HCT116 (cell line): ENCODE measurements around the gene NENF. TPM values are rescaled to one million over a fixed set of nuclear protein-coding genes. Genes with fewer than 3 reads are reported as not detected.

Experiments used
- ATAC-seq: fragments of 200-7000 bp; cut with Tn5 transposase; 2 replicates; pipeline ENCODE4 v1.9.1; 2020; ENCODE audit warnings: mild to moderate bottlenecking, moderate library complexity
- BruUV-seq: library from RNA; stranded (reverse); fragments of 400-500 nt; replicated peaks from 2 replicates; lab custom pipeline; 2021; lab: Mats Ljungman, UMichigan
- CTCF ChIA-PET: fragments of 300-600 bp; sonication (Branson Sonifier 250); formaldehyde crosslinking; loops from one replicate; lab custom pipeline; 2021; ENCODE audit warnings: antibody characterized with exemption; lab: Charles Lee
- POLR2A ChIA-PET: fragments of 300-600, 350-600 bp; sonication (Branson Sonifier 250); formaldehyde crosslinking; loops from one replicate; lab custom pipeline; 2021; ENCODE audit warnings: antibody characterized with exemption; lab: Charles Lee
- RAD21 ChIA-PET, 2 experiments: fragments of 300-600 bp; sonication (Branson Sonifier 250); formaldehyde crosslinking; loops; one replicate each; lab custom pipeline; 2023; ENCODE audit warnings: low total read pairs in 2 of 2; ENCODE audit not compliant: uncharacterized antibody in 2 of 2, unreplicated experiment in 2 of 2, low non-redundant PET in 1 of 2; lab: Charles Lee
- DNase-seq: peaks from one replicate; pipeline ENCODE4 v3.0.0-alpha.2; 2010; ENCODE audit warnings: low read depth, low spot score
- H2AFZ ChIP-seq: fragments of 200-600 bp; shearing (Covaris generic), sonication (generic); 2 replicates; pipeline ENCODE4 v1.6.1; 2017; ENCODE audit warnings: low read depth, mixed run types, mixed read lengths, antibody characterized with exemption, low read length; ENCODE audit not compliant: poor library complexity, severe bottlenecking
- H3K27ac ChIP-seq: 2 replicates; pipeline ENCODE4 v1.5.1; 2012; ENCODE audit warnings: low read depth, low read length
- H3K27me3 ChIP-seq: fragments of 200-600 bp; sonication (generic); 2 replicates; pipeline ENCODE4 v1.6.1; 2016; ENCODE audit warnings: mixed run types, low read length, mixed read lengths; ENCODE audit not compliant: insufficient read depth
- H3K36me3 ChIP-seq, 2 experiments: fragments of 200-500 bp in 1 of 2; fragments of 200-600 bp in 1 of 2; sonication (Bioruptor generic) in 1 of 2; sonication (generic) in 1 of 2; 2 replicates each; pipeline versions ENCODE4 v1.5.1 to v1.6.1; 2014 to 2016; ENCODE audit warnings: low read length in 2 of 2, inconsistent platforms in 1 of 2, mixed read lengths in 1 of 2, mixed run types in 1 of 2; ENCODE audit not compliant: insufficient read depth in 2 of 2, control insufficient read depth in 1 of 2
- H3K4me1 ChIP-seq, 2 experiments: fragments of 200-600 bp in 1 of 2; sonication (generic) in 1 of 2; 2 replicates each; pipeline versions ENCODE4 v1.5.1 to v1.6.1; 2012 to 2017; ENCODE audit warnings: low read length in 2 of 2, inconsistent platforms in 1 of 2, mild to moderate bottlenecking in 1 of 2, mixed read lengths in 1 of 2, mixed run types in 1 of 2, moderate library complexity in 1 of 2; ENCODE audit not compliant: insufficient read depth in 2 of 2, control insufficient read depth in 1 of 2
- H3K4me2 ChIP-seq: fragments of 200-600 bp; sonication (generic); 2 replicates; pipeline ENCODE4 v1.6.1; 2017; ENCODE audit warnings: mixed run types, low read length, mixed read lengths
- H3K4me3 ChIP-seq, 2 experiments: fragments of 200-600 bp in 1 of 2; sonication (generic) in 1 of 2; replicated peaks in 1 of 2; 2 replicates each; pipeline ENCODE4 v1.5.1; 2011 to 2016; ENCODE audit warnings: low read length in 2 of 2, control low read depth in 1 of 2, low read depth in 1 of 2, mild to moderate bottlenecking in 1 of 2, mixed read lengths in 1 of 2, mixed run types in 1 of 2
- H3K79me2 ChIP-seq: fragments of 200-600 bp; sonication (generic); 2 replicates; pipeline ENCODE4 v1.6.1; 2017; ENCODE audit warnings: mild to moderate bottlenecking, mixed run types, low read length, moderate library complexity, mixed read lengths; ENCODE audit not compliant: insufficient read depth
- H3K9ac ChIP-seq: fragments of 200-600 bp; sonication (generic); 2 replicates; pipeline ENCODE4 v1.6.1; 2016; ENCODE audit warnings: low read length, mixed read lengths
- H3K9me2 ChIP-seq: fragments of 200-600 bp; sonication (generic), shearing (Covaris generic); 2 replicates; pipeline ENCODE4 v1.6.1; 2017; ENCODE audit warnings: mixed run types, mild to moderate bottlenecking, moderate library complexity; ENCODE audit not compliant: insufficient read depth
- H3K9me3 ChIP-seq, 2 experiments: fragments of 200-500 bp in 1 of 2; fragments of 200-600 bp in 1 of 2; sonication (Bioruptor generic) in 1 of 2; sonication (generic) in 1 of 2; 2 replicates each; pipeline ENCODE4 v1.6.1; 2014 to 2017; ENCODE audit warnings: low read length in 2 of 2, mixed read lengths in 2 of 2, inconsistent platforms in 1 of 2, low read depth in 1 of 2, mild to moderate bottlenecking in 1 of 2, mixed run types in 1 of 2, moderate library complexity in 1 of 2; ENCODE audit not compliant: control insufficient read depth in 1 of 2, insufficient read depth in 1 of 2
- H4K20me1 ChIP-seq: fragments of 200-600 bp; sonication (generic), shearing (Covaris generic); 2 replicates; pipeline ENCODE4 v1.6.1; 2017; ENCODE audit warnings: mixed run types, mild to moderate bottlenecking, moderate library complexity; ENCODE audit not compliant: insufficient read depth
- CBX3 ChIP-seq: IDR thresholded peaks from 2 replicates; pipeline ENCODE4 v1.6.1; 2012; ENCODE audit warnings: low read depth
- CEBPB ChIP-seq: IDR thresholded peaks from 2 replicates; pipeline ENCODE4 v1.6.1; 2012; ENCODE audit warnings: low read depth
- CTCF ChIP-seq, 3 experiments: fragments of 200-600 bp in 1 of 3; sonication (generic) in 1 of 3; IDR thresholded peaks in 2 of 3; conservative IDR thresholded peaks in 1 of 3; 2 replicates each; pipeline ENCODE4 v1.5.1; 2012 to 2017; ENCODE audit warnings: low read depth in 2 of 3, low read length in 2 of 3, antibody characterized with exemption in 1 of 3, borderline replicate concordance in 1 of 3, control low read depth in 1 of 3, mild to moderate bottlenecking in 1 of 3, mixed read lengths in 1 of 3, mixed run types in 1 of 3, moderate library complexity in 1 of 3; ENCODE audit not compliant: insufficient read depth in 1 of 3
- EGR1 ChIP-seq: IDR thresholded peaks from 2 replicates; pipeline ENCODE4 v1.6.1; 2012; ENCODE audit warnings: low read depth
- ELF1 ChIP-seq: IDR thresholded peaks from 2 replicates; pipeline ENCODE4 v1.6.1; 2012; ENCODE audit warnings: low read depth, borderline replicate concordance
- JUND ChIP-seq: IDR thresholded peaks from 2 replicates; pipeline ENCODE4 v1.6.1; 2012
- POLR2A ChIP-seq: IDR thresholded peaks from 2 replicates; pipeline ENCODE4 v1.7.0; 2011; ENCODE audit warnings: borderline replicate concordance; ENCODE audit not compliant: insufficient read depth, insufficient read length; ENCODE audit errors: extremely low read depth
- SIN3A ChIP-seq: IDR thresholded peaks from 2 replicates; pipeline ENCODE4 v1.6.1; 2012; ENCODE audit warnings: low read depth
- SRF ChIP-seq: IDR thresholded peaks from 2 replicates; pipeline ENCODE4 v1.6.1; 2012; ENCODE audit warnings: low read depth
- YY1 ChIP-seq: IDR thresholded peaks from 2 replicates; pipeline ENCODE4 v1.6.1; 2011; ENCODE audit warnings: low read length, low read depth, moderate library complexity, mild to moderate bottlenecking; ENCODE audit not compliant: insufficient replicate concordance; ENCODE audit errors: extremely low read depth
- ZBTB33 ChIP-seq: IDR thresholded peaks from 2 replicates; pipeline ENCODE4 v1.6.1; 2011; ENCODE audit warnings: mild to moderate bottlenecking, low read length, moderate library complexity; ENCODE audit not compliant: insufficient replicate concordance; ENCODE audit errors: extremely low read depth
- ZFX ChIP-seq: fragments of 450-650 bp; IDR thresholded peaks from 2 replicates; pipeline ENCODE4 v1.6.1; 2017
- intact Hi-C: fragments of 100-400 bp; cut with micrococcal nuclease; formaldehyde crosslinking; loops from 2 replicates; pipeline ENCODE4 v1.10.0; 2022
- total RNA-seq: library from RNA; stranded (reverse); gene quantifications from one replicate; pipeline ENCODE4 v1.2.1, GENCODE V29; 2021; ENCODE audit not compliant: unreplicated experiment
- TF ChIP-seq, protein P1 (sequence below): IDR thresholded peaks from 2 replicates; pipeline ENCODE4 v1.6.1; 2012

NENF gene
- total RNA-seq, 1 experiment from 2014 or later: 78.4 TPM

- DNase-seq (no peak), ATAC-seq (no peak)
- no peak for TF ChIP-seq CTCF (IDR thresholded peaks at IDR 0.05 in 2 of 3, conservative IDR thresholded peaks at IDR 0.05 in 1 of 3; ENCODE audit: borderline replicate concordance in 1 of 3, insufficient read depth in 1 of 3, low read depth in 2 of 3, low read length in 2 of 3)
- Histone ChIP-seq H2AFZ (no peak overlapping the region), H3K9ac (no peak overlapping the region), H3K4me3 (no peak overlapping the region), H4K20me1 (no peaks in the 10 kb centered on the region), H3K79me2 (peaks cover 52% of the 10 kb centered on the region), H3K9me3 (no peaks in the 10 kb centered on the region), H3K27ac (no peak overlapping the region), H3K4me2 (no peak overlapping the region), H3K4me1 (peaks cover 12 to 37% of the 10 kb centered on the region in 2 experiments; a peak in 3 of 4 replicates), H3K9me2 (no peaks in the 10 kb centered on the region), H3K27me3 (no peaks in the 10 kb centered on the region), H3K36me3 (no peaks in the 10 kb centered on the region)
- CTCF ChIA-PET: no interaction called here
- intact Hi-C loops: no loop called here
- RAD21 ChIA-PET: no interaction called here
- POLR2A ChIA-PET: no interaction called here
- BruUV-seq: no TSS peak
These were observed 2.3 kb downstream of the NENF start for GRCh38 chr1:212434992-212435391.

DNA sequence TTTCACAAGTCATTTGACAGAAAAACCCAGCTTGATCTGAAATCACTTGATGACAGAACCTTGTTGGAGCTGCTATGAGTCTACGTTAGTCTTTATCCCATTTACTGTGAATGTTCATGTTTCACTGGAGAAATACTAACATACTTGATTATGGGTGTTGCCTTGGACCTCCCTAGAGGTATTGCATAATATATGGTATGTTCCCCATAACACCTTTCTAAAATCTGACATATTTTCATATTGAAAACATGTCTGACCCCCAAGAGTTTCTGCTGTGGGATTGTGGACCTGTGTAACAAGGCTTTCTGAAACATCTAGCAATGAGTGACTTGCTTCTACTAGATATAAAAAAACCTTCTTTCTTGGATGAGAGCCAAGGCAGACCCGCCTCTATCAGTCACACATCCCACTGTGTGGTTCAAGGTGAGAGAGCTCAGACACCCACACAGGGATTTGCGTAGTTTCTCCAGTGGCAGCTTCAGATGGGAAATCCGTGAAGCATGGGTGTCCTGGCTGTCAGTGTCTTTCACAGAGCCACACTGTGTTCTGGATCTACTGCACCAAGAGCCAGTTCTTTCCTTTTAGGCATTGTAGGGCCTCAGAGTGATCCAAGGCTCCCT, 4.6 kb downstream of the NENF start:
- no peak for DNase-seq
- H3K4me1 ChIP-seq: peaks cover 12 to 39% of the 10 kb centered on the region in 2 experiments; a peak in 3 of 4 replicates
- ChIA-PET RAD21 (no interaction called here), POLR2A (no interaction called here), CTCF (interaction anchor here (1.2 to 1.7 kb wide), 2 partner anchors 18 to 367 kb away, joined by 4 read pairs; no protein-coding TSS in a partner anchor)
- peaks cover 52% of the 10 kb centered on the region for H3K79me2 ChIP-seq
- no peaks in the 10 kb centered on the region for H3K27me3 ChIP-seq
- H4K20me1 ChIP-seq: no peaks in the 10 kb centered on the region
- H3K27ac ChIP-seq: no peak overlapping the region
- no peaks in the 10 kb centered on the region for H3K36me3 ChIP-seq
- no peak overlapping the region for H3K9ac ChIP-seq
- H2AFZ ChIP-seq: no peak overlapping the region
- H3K9me3 ChIP-seq: no peaks in the 10 kb centered on the region
- no peak for ATAC-seq
- no TSS peak for BruUV-seq
- H3K4me2 ChIP-seq: no peak overlapping the region
- intact Hi-C loops: no loop called here
- no peak overlapping the region for H3K4me3 ChIP-seq
- H3K9me2 ChIP-seq: no peaks in the 10 kb centered on the region
- TF ChIP-seq ELF1 (no peak), YY1 (no peak), ZFX (no peak), JUND (no peak), SIN3A (no peak), CBX3 (no peak), SRF (no peak), CEBPB (peak; percentile 55; the same call in 1 of the 2 replicates), ZBTB33 (no peak), POLR2A (no peak), EGR1 (peak; percentile 38; the same call in 1 of the 2 replicates)
- TF ChIP-seq, protein P1, sequence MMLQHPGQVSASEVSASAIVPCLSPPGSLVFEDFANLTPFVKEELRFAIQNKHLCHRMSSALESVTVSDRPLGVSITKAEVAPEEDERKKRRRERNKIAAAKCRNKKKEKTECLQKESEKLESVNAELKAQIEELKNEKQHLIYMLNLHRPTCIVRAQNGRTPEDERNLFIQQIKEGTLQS: no peak
